HG02884 (cell line): ENCODE results near the gene MICAL3.
"Not testable (repeated sequence)": the region's sequence is repeated elsewhere in the genome, so short reads cannot be mapped to it uniquely, and the experiment has no call there.

Experiments
- ATAC-seq: cut with Tn5 transposase; IDR thresholded peaks from one replicate; pipeline ENCODE4 v1.9.1; 2021; ENCODE audit warnings: mild to moderate bottlenecking, moderate library complexity; ENCODE audit not compliant: unreplicated experiment

MICAL3 gene

DNA sequence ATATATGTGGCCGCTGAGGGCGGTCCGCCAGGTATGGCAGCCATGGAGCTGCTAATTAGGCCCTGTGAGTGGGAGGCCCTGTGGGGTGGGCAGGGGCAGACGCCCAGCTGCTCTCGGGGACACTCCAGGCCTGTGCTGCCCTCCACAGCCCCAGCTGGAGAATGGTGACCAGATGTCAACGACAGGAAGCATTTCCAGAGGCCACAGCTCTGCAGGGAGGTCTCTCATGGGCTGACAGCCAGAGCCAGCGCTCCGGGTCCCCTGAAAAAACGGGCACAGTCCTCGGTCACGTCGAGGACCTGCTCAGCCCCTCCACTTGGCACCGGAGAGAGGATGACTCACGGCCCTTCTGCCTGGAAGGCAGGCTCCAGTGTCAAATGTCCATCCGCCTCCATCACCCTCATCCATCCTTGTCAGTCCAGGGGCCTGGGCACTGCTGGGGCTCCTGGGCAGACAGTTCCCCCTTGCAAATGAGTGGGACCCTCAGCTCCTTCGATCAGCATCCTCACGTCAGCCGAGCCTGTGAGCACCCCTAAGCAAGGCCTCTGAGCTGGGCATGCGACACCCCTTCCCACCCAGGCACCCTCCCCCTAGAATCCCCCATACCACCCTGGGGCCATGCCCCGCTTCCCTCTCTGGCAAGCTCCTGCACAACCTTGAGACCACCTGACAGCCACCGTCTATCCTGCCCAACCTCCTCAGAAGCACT, 252.0 kb downstream of the MICAL3 start:
- no peak for ATAC-seq

DNA sequence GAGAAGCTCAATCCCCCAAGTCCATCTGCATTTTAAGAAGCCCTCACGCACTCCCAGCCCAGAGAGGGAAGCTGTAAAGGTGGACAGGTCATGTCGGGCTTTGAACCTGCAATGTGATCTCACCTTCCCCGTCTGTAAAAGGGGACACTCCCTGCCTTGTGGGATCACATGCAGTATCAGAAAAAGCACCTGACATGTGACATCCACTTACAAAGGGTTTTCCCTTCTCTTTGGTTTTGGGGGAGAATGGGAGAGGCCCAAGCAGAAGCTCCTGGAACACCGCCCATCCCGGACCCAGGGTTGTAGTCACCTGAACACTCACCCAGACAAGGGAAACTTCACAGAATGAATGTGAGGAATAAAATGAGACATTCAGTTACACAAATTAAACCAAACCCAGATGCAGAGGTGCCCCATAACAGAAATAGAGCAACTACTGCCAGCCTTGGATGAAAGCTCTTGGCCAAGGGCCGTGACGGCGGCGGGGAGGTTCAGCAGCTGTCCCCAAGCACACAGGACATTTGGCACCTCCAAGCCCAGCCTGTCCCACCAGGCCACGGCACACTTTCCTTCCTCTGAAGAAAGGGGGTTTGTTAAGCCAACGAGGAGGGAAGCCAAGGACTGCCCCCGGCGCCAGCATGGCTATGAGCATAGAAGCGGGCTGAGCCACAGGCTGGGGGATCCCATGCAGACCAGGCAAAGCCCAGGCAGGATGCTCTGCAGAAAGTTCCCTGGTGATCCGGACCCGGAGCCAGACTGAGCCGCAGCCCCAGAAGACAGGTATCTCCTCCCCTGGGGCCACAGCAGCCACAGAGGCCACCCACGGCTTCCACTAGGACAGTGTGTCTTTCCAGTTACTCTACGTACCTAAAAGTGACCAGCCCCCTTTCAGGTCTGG, 253.9 kb downstream of the MICAL3 start:
- ATAC-seq, result no peak

DNA sequence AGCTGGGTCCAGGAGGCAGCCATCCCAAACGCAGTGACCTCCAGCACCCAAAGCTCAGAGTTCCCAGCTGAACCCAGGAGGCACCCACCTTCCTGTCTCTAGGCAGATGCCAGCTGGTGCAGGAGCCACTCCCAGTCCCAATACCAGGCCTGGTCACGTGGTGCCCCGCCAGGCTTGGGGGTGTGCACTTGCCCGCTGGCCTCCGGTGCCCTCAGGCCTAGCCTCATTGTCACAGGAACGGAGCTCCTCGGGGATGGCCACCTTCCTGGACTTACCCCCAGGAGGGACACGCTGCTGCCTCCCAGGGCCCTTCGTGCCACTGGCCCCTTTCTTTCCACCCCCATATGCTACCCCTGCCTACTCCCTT, 254.7 kb downstream of the MICAL3 start:
- ATAC-seq, result no peak

DNA sequence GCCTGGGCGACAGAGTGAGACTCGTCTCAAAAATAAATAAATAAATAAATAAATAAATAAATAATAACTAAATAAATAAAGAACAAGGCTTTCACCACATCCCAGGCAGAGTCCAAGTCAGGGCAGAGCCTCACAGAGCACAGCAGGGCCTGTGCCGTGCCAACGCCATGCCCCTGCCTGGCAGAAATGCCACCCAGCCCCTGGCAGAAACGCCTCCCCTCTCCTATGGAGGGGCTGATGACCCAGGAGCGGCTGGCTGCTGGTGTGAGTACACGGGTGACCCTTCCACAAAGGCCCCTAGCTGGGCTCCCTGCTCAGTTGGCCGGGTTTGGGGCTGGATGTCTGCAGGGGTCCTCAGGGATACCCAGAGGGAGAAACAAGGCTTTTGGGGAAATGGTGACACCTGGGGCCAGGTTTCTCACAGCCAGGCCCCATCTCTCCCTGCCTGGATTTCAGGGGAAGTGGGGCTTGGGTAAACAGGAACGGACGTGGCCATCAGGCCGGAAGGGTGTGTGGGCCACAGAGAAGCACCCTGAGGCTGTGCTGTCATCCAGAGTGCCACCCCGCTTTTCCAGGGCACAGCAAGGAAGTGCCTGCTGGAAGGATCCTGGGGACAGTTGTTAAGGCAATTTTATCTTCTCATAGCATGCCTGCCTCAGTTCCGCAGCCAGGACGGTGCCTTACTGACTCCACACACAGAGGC, 255.2 kb downstream of the MICAL3 start:
- ATAC-seq, result no peak

DNA sequence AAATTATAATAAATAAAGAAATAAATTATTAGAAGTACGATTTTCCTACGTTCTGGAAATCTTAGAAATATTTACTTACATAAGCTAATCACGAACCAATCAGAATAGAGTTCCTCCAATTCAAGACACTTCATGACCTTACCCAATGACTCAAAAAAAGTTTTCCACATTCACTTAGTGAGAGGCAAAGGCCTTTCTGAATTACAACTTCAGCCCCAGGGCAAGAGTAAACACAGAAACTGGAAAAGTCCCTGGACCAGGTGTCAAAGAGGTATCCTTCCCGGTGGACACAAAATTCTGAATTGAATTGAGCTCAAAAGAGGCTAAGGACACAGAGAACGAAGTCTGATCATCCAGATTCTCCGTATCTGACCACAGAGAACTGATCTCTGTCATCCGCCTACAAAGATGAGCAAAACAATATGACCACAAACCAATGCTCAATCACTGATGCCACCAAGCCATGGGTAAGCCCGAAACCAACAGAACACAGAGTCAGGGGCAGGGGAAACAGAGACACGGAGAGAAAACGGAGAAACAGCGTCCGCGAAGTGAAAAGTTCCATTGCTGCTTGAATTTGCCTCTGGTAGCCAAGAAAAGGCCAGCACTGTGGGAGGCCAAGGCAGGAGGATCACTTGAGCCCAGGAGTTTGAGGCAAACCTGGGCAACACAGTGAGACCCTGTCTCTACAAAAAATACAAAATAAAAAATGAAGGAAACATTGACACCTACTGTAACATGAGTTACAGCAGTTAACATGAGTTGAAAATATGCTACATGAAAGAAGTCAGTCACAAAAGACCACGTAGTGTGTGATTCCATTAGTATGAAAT, 256.9 kb downstream of the MICAL3 start:
- ATAC-seq, result peak; percentile 76

DNA sequence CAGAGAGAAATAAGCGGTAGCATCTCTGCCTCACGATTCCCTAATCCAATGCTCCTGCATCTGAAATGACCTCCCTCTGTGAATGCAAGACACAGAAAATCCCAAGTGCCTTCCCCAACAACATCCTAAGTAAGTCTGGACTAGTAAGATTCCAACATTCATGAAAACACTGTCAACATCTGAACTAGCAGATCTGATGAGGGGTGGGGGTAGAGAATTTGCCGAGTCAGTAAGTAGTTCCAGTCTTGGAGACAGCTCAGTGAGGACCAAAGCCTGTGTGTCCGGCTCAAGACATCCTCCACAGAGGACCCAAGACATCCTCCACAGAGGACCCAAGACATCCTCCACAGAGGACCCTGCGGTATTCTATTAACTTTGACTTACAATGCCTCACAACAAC, 259.5 kb downstream of the MICAL3 start:
- ATAC-seq, result not testable (repeated sequence)

DNA sequence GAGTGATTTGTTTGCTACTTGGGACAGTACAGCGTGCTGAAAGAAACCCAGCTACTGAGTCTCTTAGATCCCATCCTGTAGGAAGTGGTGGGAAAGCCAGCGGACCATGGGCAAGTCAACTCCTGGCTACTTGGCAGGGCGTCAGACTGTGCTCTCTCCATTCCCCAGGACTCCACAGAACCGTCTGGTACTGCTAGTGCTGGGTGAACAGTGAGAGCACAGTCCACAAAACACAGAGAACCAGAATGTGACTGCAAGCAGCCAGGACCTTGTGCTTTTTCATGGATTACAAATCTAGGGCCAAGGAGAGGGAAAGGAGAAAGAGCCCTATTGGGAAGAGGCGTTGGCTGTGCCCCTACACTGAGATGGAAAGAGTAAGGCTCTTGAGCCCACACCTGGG, 260.3 kb downstream of the MICAL3 start:
- no peak for ATAC-seq

DNA sequence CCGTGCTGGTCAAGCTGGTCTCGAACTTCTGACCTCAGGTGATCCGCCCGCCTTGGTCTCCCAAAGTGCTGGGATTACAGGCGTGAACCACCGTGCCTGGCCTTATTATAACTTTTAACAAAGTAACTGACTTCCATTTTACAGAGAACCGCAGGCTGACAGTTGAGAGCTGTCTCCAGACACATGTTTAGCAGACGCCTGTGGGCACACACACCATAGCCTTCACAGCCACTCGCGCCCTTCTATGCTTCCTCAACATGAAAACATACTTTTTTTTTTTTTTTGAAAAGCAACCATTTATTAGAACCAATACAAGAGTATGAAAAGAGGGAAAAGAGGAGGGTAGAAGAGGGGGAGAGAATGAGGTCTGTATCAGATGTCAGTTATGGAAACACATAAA, 260.9 kb downstream of the MICAL3 start:
- not testable (repeated sequence) for ATAC-seq

DNA sequence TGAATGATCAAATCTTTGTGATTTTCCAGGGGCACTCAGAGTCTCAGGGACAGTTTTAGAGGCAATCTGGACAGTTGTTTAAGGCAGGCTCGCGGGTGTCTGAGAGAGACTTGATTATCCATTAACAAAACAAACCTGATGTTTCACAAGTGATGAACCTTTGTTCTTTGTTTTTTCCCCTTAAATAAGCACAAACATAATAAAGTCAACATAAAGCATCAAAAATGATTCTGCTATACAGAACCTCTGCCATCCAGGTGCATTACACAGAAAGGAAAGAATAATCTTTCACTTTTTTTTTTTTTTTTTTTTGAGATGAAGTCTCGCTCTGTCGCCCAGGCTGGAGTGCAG, 263.2 kb downstream of the MICAL3 start:
- no peak for ATAC-seq

DNA sequence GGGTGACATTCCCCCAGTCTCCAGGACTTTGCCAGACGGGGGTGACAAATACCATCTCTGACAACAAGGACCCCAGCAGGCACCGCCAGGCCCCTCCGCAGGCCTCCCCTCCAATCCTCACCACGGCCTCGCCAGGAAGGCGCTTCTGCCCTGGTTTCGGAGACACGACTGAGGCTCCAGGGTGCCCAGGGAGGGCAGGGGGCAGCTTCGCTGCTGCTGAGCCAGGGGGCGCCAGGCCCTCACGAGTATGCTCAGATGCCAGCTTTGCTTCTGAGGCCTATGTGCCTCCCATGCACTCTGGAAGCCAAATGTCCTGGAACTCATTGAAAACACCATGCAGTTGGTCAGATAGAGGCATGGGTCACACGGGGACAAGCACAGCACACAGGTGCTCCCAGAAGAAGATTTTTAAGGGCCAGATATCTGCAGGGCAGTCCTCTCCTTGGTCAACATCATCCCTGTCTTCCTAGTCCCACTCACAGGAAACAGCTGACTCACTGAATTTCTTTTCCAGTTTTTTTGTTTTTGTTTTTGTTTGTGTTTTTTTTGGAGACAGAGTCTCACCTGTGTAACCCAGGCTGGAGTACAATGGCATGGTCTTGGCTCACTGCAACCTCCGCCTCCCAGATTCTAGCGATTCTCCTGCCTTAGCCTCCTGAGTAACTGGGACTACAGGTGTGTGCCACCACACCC, 270.0 kb downstream of the MICAL3 start:
- no peak for ATAC-seq

DNA sequence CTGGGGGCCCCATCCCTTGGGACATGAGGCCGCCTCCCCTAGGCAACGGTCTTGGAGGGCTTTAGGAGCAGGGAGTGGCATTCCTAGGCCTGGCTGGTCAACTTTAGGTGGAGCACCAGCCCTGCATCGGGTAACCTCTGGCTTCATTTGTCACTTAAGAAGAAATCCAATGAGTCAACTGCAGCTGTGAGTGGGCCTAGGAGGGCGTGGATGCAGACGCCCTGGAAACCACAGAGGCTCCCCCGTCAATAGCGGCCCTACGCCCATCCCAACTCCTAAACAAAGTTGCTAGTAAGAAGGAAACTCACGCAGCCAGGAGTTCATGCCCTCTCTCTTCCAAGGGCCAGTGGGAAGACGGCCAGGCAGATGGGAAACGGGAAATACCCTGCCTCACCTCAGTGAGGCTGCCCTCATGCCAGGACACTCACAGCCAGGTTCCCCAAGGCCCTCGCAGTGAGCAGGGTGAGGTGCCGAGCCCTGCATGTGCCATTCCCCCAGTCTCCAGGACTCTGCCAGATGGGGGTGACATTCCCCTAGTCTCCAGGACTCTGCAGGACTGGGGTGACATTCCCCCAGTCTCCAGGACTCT, 270.9 kb downstream of the MICAL3 start:
- ATAC-seq, result no peak

DNA sequence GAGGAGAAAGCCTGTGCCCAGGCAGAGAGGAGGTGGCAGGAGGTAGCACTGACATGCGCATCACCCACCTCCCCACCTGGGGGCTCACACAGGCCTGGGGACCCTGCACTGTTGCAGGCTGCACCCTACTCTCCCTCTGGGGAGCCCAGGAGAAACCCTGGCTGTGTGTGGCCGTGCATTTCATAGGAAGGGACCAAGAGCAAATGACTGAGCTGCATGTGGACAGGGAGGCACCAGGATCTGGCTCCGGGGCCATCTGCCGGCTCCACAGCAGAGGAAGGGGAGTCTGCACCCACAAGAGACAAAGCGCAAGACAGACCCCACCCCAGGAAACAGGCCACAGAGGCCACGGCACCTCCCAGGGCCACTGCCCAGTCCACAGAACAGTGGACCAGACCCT, 272.8 kb downstream of the MICAL3 start:
- ATAC-seq, result no peak

DNA sequence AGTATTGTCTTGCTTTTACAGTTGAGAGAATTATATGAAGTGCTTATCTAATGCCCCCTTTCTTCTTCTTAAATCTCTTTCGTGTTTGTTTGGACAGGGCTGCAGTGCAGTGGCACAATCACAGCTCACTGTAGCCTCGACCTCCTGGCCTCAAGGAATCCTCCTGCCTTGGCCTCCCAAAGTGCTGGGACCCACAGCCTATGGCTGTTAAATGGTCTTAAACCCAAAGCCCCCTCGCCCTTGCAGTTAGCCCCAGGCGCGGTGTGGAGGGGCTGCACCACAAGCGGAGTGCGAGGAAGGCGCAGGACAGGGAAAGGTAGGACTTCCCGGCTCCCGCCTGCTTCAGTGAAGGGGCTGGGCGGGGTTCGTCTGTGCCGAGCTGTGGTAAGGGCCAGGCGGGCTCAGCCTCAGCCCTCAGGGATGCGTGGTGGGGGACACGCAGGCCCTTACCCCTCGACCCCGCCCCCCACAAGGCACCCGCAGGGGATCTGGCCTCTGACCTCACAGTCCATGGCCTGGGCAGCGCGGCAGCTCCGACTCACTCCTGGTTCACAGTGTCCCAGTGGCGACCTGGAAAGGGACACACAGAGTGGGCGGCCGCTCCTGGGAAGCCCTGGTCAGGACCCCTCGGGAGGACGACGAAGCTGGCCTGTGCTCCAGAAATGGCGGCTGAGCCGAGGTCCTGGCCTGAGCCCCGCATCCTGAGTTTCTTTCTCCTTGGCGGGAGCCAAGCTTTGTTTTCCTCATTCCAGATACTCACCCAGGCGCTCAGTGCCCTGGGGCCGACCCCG, 274.6 kb downstream of the MICAL3 start:
- ATAC-seq, result no peak

DNA sequence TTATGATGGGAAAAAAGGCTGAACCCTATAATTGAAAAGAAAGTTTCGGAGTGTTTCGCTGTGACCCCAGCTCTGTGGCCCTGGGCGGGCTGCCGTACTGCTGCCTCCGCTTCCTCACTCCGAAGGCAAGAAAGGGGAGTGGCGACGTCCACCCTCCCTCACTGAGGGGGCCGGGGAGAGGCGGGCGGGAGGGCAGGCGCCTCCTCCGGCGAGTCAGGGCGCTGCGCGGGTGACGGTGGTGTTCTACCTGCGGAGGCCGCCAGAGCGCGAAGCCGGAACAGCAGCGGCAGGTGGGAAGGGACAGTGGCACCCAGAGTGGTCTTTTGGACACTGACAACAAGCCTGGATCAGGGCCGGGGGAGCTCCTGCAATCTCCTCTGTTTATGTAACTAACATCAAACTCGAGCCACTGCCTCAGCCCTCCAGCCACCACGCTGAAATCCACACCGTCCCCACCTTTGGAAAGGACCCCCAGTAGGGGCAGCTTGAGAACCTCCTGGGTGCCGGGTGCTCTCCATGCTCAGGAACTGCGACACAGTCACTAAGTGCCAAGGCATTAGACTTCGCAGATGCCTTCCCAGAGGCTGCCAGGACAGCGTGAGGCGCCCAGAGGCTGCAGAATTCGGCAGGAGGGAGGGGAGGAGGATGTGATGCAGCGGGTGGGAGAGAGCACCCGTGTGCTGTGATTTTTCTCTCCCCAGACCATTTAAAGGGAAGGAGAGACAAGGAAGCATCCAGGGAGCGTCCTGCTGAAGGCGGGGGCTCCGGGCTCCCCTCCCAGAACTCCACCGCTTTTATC, 275.6 kb downstream of the MICAL3 start:
- ATAC-seq, result no peak

DNA sequence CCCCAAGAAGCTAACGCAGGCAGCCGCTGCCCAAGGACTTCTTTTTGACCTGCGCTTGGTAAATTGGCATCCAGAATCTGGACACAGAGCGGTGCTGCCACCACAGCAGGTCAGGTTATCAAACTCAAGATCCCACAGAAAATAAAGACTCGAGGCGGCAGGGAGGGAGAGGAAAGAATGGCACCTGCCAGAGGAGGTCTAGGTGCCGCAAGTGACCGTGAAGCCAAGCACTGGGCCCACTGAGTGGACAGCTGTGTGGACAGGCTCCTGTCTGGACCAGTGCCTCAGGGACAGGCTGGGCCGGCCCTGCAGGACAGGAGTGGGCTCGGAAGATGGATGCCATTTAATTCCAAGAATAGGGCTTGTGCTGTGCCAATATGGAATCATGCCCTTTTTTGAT, 277.4 kb downstream of the MICAL3 start:
- no peak for ATAC-seq

DNA sequence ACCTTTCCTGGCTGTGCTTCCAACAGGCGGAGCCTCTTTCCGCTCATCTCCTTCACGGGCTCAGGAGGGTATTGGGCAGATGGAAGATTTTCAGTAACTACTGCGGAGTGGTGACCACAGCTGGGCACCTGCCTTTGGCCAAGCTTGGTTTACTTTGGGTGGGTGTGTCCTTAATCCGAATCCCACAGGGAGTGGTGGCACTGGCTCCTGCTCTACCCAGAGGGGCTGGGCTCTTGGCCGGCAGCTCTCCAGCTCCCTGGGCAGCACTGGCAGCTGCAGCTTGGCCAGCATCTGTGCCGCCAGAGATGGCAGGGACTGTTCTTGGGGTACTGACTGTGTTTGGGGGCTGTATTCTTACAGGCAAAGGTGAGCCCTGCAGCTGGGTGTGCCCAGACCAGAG, 279.9 kb downstream of the MICAL3 start:
- no peak for ATAC-seq

DNA sequence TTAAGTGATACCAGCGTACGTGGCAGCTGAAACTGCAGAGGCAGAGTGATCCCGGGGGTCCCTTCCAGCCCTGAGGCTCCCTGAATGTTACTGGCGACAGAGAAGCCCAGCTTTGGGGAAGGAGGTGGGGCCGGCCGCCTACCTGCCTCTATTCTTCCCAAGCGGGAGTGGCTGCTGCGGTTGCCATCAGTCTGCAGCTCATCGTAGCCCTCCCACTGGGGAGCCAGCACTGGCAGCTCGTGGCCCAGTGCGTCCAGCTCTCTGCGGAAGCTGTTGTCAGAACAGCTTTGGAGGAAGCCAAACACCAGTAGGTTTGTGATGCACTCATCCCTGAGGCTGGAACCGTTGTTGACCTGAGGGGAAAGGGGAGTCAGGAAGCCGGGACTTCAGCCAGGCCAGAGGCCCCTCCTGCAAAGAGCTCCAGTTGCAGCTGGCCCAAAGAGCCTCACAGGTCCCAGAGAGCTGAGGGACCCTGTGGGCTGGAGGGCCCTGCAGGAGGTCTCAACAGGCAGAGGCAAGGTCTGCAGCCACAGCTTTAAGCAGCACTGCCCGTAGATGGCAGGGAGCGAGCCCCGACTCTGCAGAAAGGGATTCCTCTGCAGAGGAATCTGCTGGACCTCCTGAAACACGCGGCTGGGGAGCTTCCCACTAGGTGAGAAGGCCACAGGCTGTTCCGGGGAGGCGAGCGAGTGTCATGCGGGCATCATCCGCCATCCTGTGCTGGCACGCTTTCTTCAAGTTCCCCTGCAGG, 280.5 kb downstream of the MICAL3 start:
- no peak for ATAC-seq

DNA sequence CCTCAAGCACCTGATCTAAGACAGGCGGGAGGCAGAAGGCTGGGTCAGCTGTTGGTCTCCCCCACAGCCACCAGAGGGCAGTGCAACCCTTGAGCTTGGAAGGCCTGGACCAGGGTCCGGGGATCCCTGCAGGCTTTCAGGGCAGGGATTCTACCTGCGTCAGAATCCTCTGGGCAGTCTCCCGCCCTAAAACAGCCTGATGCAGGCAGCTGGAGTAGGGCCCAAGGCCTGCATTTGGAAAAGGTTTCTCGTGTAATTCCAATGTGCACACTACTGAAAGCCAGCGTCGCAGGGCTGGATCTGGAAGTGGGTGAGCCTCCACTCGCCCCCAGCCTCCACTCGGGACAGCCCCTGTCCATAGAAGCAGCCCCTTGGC, 281.8 kb downstream of the MICAL3 start:
- ATAC-seq, result no peak
